ENCODE measurements around the gene RAB22A.
A peak's percentile ranks its signal among the peaks of the same experiment; 100 is the strongest.
"Not testable (repeated sequence)": the region's sequence is repeated elsewhere in the genome, so short reads cannot be mapped to it uniquely, and the experiment has no call there.

RAB22A gene

DNA sequence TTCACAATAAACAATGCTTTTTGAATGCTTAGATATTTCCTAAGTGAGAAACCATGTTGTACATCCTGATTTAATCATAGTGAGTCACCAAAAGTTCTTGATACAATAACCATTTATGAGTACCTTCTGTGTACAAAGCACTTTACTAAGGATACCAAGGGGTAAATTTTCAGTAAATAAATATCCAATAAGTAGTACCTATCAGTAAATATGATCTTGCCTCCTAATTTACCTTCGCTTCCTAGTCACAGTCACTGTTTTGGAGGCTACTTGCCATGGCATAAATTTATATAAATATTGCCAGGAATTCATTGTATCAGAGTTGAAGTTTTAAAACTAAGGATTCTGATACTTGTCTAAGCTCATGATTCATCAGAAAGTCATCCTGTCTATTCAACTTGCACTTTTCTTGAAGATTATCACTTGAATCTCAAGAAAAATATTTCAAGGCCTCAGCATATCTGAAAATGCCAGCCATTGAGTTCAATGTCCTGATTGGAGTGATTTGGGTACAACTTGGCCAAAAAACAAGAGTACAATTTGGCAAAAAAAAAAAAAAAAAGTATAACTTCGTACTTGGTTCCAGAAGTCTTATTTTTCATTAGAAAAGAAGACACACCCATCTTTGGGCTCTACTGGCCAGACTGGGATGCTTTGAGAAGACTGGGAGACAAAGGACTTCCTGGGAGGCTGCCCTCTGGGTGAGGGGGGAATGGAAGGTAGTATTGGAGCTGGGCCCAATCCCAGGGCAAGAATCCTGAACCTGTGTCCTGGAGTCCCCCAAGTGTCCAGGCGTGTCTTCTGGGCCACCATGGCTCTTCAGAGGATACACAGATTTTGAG lies 32.8 kb downstream of the RAB22A start:
- no peak overlapping the region for H3K27ac Mint-ChIP-seq
- H3K9me3 Mint-ChIP-seq = peaks cover 3 to 18% of the 10 kb centered on the region in 2 donors
- no peak overlapping the region for H3K4me3 Mint-ChIP-seq
- no peak for DNase-seq
- peaks cover 42 to 56% of the 10 kb centered on the region in 2 donors for H3K36me3 Mint-ChIP-seq
- H3K27me3 Mint-ChIP-seq = no peaks in the 10 kb centered on the region
- peaks cover 19 to 34% of the 10 kb centered on the region in 2 donors for H3K4me1 Mint-ChIP-seq
- ATAC-seq (replicated peaks) = no peak

DNA sequence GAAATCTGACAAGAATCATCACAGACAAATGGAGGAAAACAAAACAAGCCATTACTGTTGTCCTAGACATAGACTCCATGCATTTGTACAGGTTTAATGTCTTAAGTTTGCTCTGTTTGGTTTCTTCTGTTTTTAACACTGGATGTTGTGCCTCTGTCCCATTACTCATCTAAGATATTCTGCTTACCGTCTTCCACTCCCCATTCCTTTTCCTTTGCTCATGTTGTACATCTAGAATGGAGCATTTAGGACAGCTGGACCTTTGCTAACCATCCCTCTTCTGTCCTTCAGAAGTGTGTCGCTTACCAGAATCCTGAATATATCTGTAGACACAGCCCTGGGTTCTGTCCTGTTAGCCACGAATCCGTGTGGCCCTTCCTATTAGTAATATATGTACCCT lies 35.2 kb downstream of the RAB22A start:
- no peak for DNase-seq
- Mint-ChIP-seq H3K36me3 (peaks cover 40 to 56% of the 10 kb centered on the region in 2 donors), H3K27me3 (no peaks in the 10 kb centered on the region), H3K4me1 (peaks cover 12 to 21% of the 10 kb centered on the region in 2 donors), H3K4me3 (no peak overlapping the region), H3K9me3 (peaks cover 3 to 18% of the 10 kb centered on the region in 2 donors), H3K27ac (no peak overlapping the region)
- ATAC-seq (replicated peaks) = no peak

DNA sequence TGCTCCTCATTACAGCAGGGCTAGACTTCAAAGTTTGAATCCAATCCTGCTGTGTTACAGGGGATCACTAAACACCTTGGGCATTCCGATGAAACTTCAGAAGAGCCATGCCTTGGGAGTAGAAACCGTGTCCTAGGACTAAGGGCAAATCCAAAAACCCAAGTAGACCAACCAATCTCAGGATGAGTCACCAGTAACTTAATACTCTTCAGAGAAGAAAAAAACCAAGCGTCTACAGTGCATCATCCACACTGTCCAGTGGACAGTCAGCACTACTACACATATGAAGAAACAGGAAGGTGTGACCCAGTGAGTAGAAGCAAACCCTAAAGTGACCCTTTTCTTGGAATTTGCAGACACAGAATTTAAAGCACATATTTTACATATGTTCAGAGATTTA lies 40.1 kb downstream of the RAB22A start:
- H3K4me1 Mint-ChIP-seq = peaks cover 6 to 8% of the 10 kb centered on the region in 2 donors
- no peaks in the 10 kb centered on the region for H3K27me3 Mint-ChIP-seq
- ATAC-seq (replicated peaks) (no peak), DNase-seq (no peak)
- no peak overlapping the region for H3K27ac Mint-ChIP-seq
- peaks cover 3 to 7% of the 10 kb centered on the region in 2 donors for H3K9me3 Mint-ChIP-seq
- no peak overlapping the region for H3K4me3 Mint-ChIP-seq
- peaks cover 35 to 52% of the 10 kb centered on the region in 2 donors for H3K36me3 Mint-ChIP-seq

GRCh38 chr20:58352468-58352867 lies 43.0 kb downstream of the RAB22A start:
- Mint-ChIP-seq H3K4me1 (no peaks in the 10 kb centered on the region), H3K27me3 (no peaks in the 10 kb centered on the region), H3K36me3 (peaks cover 28 to 43% of the 10 kb centered on the region in 2 donors), H3K9me3 (no peaks in the 10 kb centered on the region), H3K27ac (no peak overlapping the region), H3K4me3 (no peak overlapping the region)
- no peak for DNase-seq
- ATAC-seq (replicated peaks) = no peak

GRCh38 chr20:58359441-58359840 lies 49.9 kb downstream of the RAB22A start:
- Mint-ChIP-seq H3K27me3 (no peaks in the 10 kb centered on the region), H3K36me3 (peaks cover 38 to 48% of the 10 kb centered on the region in 2 donors), H3K4me3 (no peak overlapping the region), H3K4me1 (no peaks in the 10 kb centered on the region), H3K27ac (no peak overlapping the region), H3K9me3 (no peaks in the 10 kb centered on the region)
- ATAC-seq (replicated peaks) = no peak
- no peak for DNase-seq

GRCh38 chr20:58360936-58361335 lies 51.4 kb downstream of the RAB22A start:
- peaks cover 31 to 45% of the 10 kb centered on the region in 2 donors for H3K36me3 Mint-ChIP-seq
- no peaks in the 10 kb centered on the region for H3K9me3 Mint-ChIP-seq
- ATAC-seq (replicated peaks) = no peak
- no peak overlapping the region for H3K27ac Mint-ChIP-seq
- no peaks in the 10 kb centered on the region for H3K4me1 Mint-ChIP-seq
- H3K4me3 Mint-ChIP-seq = no peak overlapping the region
- no peaks in the 10 kb centered on the region for H3K27me3 Mint-ChIP-seq
- no peak for DNase-seq

DNA sequence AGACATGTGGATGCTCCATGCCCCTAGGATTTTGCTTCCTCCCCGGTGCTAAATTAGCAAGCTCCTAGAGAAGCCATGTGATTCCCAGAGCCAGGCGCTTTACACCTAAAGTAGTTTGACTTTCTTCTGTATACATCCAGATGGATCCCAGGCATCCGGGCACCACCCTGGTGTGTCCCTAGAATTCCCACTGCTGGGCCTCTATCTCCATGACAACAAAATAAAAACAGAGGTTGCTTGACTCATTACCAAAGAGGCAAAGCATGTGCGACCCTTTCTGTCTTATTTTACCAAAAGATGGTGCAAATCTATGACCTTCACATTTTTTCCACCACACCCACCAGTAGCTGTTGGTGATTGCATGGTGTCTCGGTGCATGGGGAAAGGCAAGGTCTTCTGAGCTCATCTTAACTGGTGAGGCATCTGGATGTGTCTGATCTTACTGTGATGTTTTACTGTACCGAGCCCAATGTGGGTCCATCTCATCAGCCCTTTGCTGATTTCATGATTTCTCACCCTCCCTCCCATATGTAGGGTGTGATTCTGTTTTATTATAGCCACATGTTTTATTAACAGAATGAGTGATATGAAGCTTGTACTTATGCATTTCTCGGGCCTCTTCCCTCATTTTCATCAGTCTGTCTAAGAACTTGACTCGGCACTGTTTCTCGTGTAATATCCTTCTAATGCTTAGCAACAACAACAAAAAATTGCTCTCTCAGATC lies 52.1 kb downstream of the RAB22A start:
- no peak overlapping the region for H3K4me3 Mint-ChIP-seq
- no peaks in the 10 kb centered on the region for H3K9me3 Mint-ChIP-seq
- peaks cover 33 to 47% of the 10 kb centered on the region in 2 donors for H3K36me3 Mint-ChIP-seq
- peak overlapping the region; percentile 59 for H3K27ac Mint-ChIP-seq
- H3K4me1 Mint-ChIP-seq = no peaks in the 10 kb centered on the region
- no peaks in the 10 kb centered on the region for H3K27me3 Mint-ChIP-seq
- DNase-seq (no peak), ATAC-seq (replicated peaks) (no peak)

GRCh38 chr20:58362206-58362516 lies 52.6 kb downstream of the RAB22A start:
- Mint-ChIP-seq H3K36me3 (peaks cover 29 to 42% of the 10 kb centered on the region in 2 donors), H3K4me1 (no peaks in the 10 kb centered on the region), H3K27me3 (no peaks in the 10 kb centered on the region), H3K27ac (no peak overlapping the region), H3K4me3 (no peak overlapping the region), H3K9me3 (no peaks in the 10 kb centered on the region)
- DNase-seq = no peak
- ATAC-seq (replicated peaks) = no peak

GRCh38 chr20:58362970-58363369 lies 53.5 kb downstream of the RAB22A start:
- peaks cover 32 to 36% of the 10 kb centered on the region in 2 donors for H3K36me3 Mint-ChIP-seq
- no peaks in the 10 kb centered on the region for H3K27me3 Mint-ChIP-seq
- H3K4me3 Mint-ChIP-seq = no peak overlapping the region

GRCh38 chr20:58366866-58367265 lies 57.4 kb downstream of the RAB22A start:
- Mint-ChIP-seq H3K36me3 (peaks cover 13 to 15% of the 10 kb centered on the region in 2 donors), H3K27ac (no peak overlapping the region), H3K4me3 (no peak overlapping the region), H3K27me3 (no peaks in the 10 kb centered on the region), H3K4me1 (no peaks in the 10 kb centered on the region), H3K9me3 (no peaks in the 10 kb centered on the region)
- DNase-seq = no peak
- ATAC-seq (replicated peaks) = no peak

More at GRCh38 chr20:58362970-58363369, 53.5 kb downstream of the RAB22A start:
- no peaks in the 10 kb centered on the region for H3K4me1 Mint-ChIP-seq
- H3K27ac Mint-ChIP-seq = peak overlapping the region; percentile 27
- no peaks in the 10 kb centered on the region for H3K9me3 Mint-ChIP-seq
- DNase-seq = no peak
- ATAC-seq (replicated peaks) = no peak

GRCh38 chr20:58372806-58373205 lies 63.3 kb downstream of the RAB22A start:
- H3K9me3 Mint-ChIP-seq = no peaks in the 10 kb centered on the region
- H3K4me1 Mint-ChIP-seq = peaks cover 0 to 6% of the 10 kb centered on the region in 2 donors
- H3K36me3 Mint-ChIP-seq = peaks cover 0 to 1% of the 10 kb centered on the region in 2 donors
- ATAC-seq (replicated peaks) = no peak
- no peak overlapping the region for H3K27ac Mint-ChIP-seq
- peaks cover 14 to 27% of the 10 kb centered on the region in 2 donors for H3K27me3 Mint-ChIP-seq
- no peak overlapping the region for H3K4me3 Mint-ChIP-seq
- DNase-seq = no peak

DNA sequence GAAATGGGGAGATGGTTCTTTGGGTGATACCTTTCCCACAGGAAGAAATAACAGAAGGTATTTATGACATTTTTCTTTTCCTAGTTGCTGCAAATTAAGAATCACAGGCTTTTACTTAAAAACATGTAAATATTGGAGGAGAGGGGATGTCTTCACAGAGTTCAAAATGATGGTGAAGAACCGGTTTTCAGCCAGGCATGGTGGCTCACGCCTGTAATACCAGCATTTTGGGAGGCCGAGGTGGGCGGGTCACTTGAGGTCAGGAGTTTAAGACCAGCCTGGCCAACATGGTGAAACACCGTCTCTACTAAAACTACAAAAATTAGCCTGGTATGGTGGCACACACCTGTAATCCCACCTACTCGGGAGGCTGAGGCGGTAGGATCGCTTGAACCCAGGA lies 63.8 kb downstream of the RAB22A start:
- H3K27ac Mint-ChIP-seq; DNase-seq; H3K4me3 Mint-ChIP-seq; H3K9me3 Mint-ChIP-seq; H3K36me3 Mint-ChIP-seq; H3K4me1 Mint-ChIP-seq; ATAC-seq (replicated peaks): not testable (repeated sequence)
- H3K27me3 Mint-ChIP-seq = peaks cover 18 to 32% of the 10 kb centered on the region in 2 donors

GRCh38 chr20:58374027-58374850 lies 64.7 kb downstream of the RAB22A start:
- Mint-ChIP-seq H3K27ac (no peak overlapping the region), H3K27me3 (peaks cover 20 to 37% of the 10 kb centered on the region in 2 donors), H3K4me1 (peaks cover 0 to 6% of the 10 kb centered on the region in 2 donors), H3K9me3 (no peaks in the 10 kb centered on the region), H3K4me3 (no peak overlapping the region), H3K36me3 (peaks cover 0 to 1% of the 10 kb centered on the region in 2 donors)
- ATAC-seq (replicated peaks) (no peak), DNase-seq (no peak)

All from stimulated activated naive B cell treated with anti-CD40 and anti-IgM and Interleukin-4, amounts not matched to agents 10 μg/mL and 1 μg/mL and 100 μg/mL, for 72 hours (primary cell).